SU-DHL-6 (cell line): Measurements from ENCODE around the gene CPEB3.

Experiments used
- CTCF ChIP-seq: fragments of 200-600 bp; sonication (generic); IDR thresholded peaks from one replicate; pipeline ENCODE4 v1.5.1; 2017; ENCODE audit warnings: antibody characterized with exemption, mild to moderate bottlenecking, low read length, moderate library complexity; ENCODE audit not compliant: insufficient read depth, poor library complexity, severe bottlenecking
- EZH2phosphoT487 ChIP-seq: fragments of 200-600 bp; sonication (generic), shearing (Covaris generic); conservative IDR thresholded peaks from 2 replicates; pipeline ENCODE4 v1.6.1; 2018; ENCODE audit warnings: mild to moderate bottlenecking, antibody characterized with exemption, low read length, moderate library complexity, mixed read lengths

- TF ChIP-seq CTCF: no peak
- TF ChIP-seq EZH2phosphoT487: no peak
These were observed 280.7 kb downstream of the CPEB3 start for GRCh38 chr10:92010047-92010735.
